KBM-7 (cell line): ENCODE results near the gene NDUFA13.

Source experiments
- DNase-seq: peaks from one replicate; pipeline ENCODE4 v3.0.0-alpha.2; 2015
- in situ Hi-C: fragments of 300-500 bp; cut with MboI; formaldehyde crosslinking; loops from 2 replicates; pipeline ENCODE4 v1.14.3; 2020; ENCODE audit warnings: low sequenced_read_pairs, low pct_unique_long_range_greater_than_20kb, mixed read lengths

The NDUFA13 gene

GRCh38 chr19:19504754-19505668, 11.0 kb upstream of the NDUFA13 start:
- no peak for DNase-seq
- in situ Hi-C loops: no loop called here

GRCh38 chr19:19505669-19506326, 10.2 kb upstream of the NDUFA13 start:
- in situ Hi-C loops: no loop called here

GRCh38 chr19:19506592-19506991, 9.4 kb upstream of the NDUFA13 start:
- in situ Hi-C loops: no loop called here
- no peak for DNase-seq

More at GRCh38 chr19:19505669-19506326, 10.2 kb upstream of the NDUFA13 start:
- no peak for DNase-seq

GRCh38 chr19:19507354-19507753, 8.7 kb upstream of the NDUFA13 start:
- in situ Hi-C loops: no loop called here
- no peak for DNase-seq

- no peak for DNase-seq
- in situ Hi-C loops: no loop called here
Measured at GRCh38 chr19:19508217-19508616, 7.8 kb upstream of the NDUFA13 start.

- in situ Hi-C loops: no loop called here
- DNase-seq: no peak
Measured at GRCh38 chr19:19510432-19510831, 5.6 kb upstream of the NDUFA13 start.

- no peak for DNase-seq
- in situ Hi-C loops: no loop called here
Measured at GRCh38 chr19:19513682-19514081, 2.3 kb upstream of the NDUFA13 start.

GRCh38 chr19:19514215-19514657, 1.8 kb upstream of the NDUFA13 start:
- in situ Hi-C loops: no loop called here
- no peak for DNase-seq

- DNase-seq: no peak
- in situ Hi-C loops: no loop called here
Measured at GRCh38 chr19:19514881-19515641, 964 bp upstream of the NDUFA13 start, which contains the start of gene TSSK6. Gene TSSK6, minus strand, starts transcription at chr19:19515548. Its CDS starts 121 bp downstream, at chr19:19515427.

GRCh38 chr19:19517235-19517619, 1.2 kb downstream of the NDUFA13 start:
- DNase-seq: no peak
- in situ Hi-C loops: no loop called here

GRCh38 chr19:19520989-19521388, 5.0 kb downstream of the NDUFA13 start:
- no peak for DNase-seq
- in situ Hi-C loops: no loop called here

- DNase-seq: no peak
- in situ Hi-C loops: no loop called here
Measured at GRCh38 chr19:19523177-19523576, 7.2 kb downstream of the NDUFA13 start.

GRCh38 chr19:19524053-19524452, 8.0 kb downstream of the NDUFA13 start:
- no peak for DNase-seq
- in situ Hi-C loops: no loop called here

GRCh38 chr19:19525611-19526380, 9.8 kb downstream of the NDUFA13 start:
- in situ Hi-C loops: loop anchor here (25.0 kb wide), 1 partner anchor 412 kb away; no protein-coding TSS in a partner anchor

GRCh38 chr19:19526581-19527370, 10.8 kb downstream of the NDUFA13 start:
- in situ Hi-C loops: loop anchor here (25.0 kb wide), 1 partner anchor 411 kb away; no protein-coding TSS in a partner anchor
- DNase-seq: no peak

More at GRCh38 chr19:19525611-19526380, 9.8 kb downstream of the NDUFA13 start:
- DNase-seq: no peak

GRCh38 chr19:19527371-19527656, 11.3 kb downstream of the NDUFA13 start:
- in situ Hi-C loops: loop anchor here (25.0 kb wide), 1 partner anchor 410 kb away; no protein-coding TSS in a partner anchor
- DNase-seq: no peak

GRCh38 chr19:19527674-19528625, 11.9 kb downstream of the NDUFA13 start:
- in situ Hi-C loops: loop anchor here (25.0 kb wide), 1 partner anchor 409 kb away; no protein-coding TSS in a partner anchor
- no peak for DNase-seq
